HG02678 (cell line): Measurements from ENCODE around the gene IL2.

Source experiments
- ATAC-seq: cut with Tn5 transposase; IDR thresholded peaks from one replicate; pipeline ENCODE4 v1.9.1; 2021; ENCODE audit warnings: mild to moderate bottlenecking, moderate library complexity; ENCODE audit not compliant: unreplicated experiment

Gene IL2

DNA sequence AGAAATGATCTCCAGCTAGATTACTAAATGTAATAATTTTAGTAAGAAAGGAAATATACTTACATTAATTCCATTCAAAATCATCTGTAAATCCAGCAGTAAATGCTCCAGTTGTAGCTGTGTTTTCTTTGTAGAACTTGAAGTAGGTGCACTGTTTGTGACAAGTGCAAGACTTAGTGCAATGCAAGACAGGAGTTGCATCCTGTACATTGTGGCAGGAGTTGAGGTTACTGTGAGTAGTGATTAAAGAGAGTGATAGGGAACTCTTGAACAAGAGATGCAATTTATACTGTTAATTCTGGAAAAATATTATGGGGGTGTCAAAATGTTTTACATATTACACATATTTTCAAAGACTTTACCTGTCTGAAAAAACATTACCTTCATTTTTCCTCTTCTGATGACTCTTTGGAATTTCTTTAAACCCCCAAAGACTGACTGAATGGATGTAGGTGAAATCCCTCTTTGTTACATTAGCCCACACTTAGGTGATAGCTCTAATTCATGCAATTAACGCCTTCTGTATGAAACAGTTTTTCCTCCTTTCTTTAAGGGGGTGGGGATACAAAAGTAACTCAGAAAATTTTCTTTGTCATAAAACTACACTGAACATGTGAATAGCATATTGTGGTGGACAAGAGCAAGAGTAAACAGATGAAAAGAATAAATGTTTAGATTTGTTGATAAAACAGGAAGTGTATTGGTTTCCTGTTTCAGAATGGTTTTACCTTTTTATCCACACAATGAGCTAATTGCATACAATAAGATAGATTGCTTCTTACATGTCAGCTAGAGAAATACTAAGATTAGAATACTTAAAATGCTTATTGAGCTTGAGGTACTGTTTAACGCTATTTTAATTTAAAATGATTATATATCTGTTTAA is at the start of gene IL2:
Gene IL2 (minus strand): TSS at position 495 of the 886 bp plus-strand sequence. CDS start 285 bp downstream, at position 210.
- ATAC-seq = no peak

DNA sequence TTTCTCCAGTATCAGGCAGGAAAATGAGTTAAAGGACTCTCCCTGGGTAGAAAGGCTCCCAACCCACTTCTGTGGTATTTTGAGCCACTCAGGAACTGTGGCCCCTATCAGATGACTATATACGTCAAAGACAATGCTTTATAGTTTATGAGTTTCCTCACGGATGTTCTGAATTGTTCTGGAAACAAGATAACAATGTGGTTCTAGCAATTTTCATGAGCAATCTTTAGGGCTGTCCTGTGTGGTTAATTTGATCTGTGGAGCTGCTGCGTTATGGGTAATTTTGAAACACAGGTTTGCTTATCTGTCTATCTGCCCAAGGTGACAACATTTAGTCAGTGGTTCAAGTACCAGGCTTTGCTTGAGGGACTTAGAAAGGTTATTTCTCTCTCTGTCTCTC is 46.7 kb upstream of the IL2 start:
- no peak for ATAC-seq

DNA sequence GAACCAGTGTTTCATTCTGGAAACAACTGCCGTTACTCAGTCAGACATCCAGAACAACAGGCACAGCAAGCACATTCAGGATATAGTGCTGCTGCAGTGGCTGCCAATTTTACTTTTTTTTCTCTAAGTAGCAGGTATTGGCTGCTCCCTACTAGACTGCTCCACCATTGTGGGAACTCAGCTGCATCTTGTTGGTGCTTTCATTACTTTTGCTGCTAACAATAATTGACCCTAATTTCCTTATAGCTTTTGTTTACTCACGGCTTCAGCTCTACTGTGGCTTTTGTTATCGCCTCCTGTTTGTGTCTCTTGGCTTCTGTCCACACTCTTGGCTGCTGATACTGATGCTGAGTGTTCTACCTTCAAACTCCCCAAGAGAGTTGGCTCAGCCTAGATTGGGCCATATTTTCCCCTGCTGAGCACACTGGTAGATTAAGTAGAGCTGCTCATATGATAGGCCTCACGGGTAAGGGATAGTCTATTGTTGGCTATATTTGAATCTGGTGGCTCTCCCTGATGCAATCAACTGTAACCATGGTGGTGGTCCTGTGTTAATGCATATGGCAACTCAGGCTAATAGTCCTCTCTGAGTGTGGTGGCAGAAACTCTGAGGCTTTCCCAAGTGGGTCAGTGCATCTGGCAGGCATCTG is 44.5 kb upstream of the IL2 start:
- ATAC-seq = no peak

DNA sequence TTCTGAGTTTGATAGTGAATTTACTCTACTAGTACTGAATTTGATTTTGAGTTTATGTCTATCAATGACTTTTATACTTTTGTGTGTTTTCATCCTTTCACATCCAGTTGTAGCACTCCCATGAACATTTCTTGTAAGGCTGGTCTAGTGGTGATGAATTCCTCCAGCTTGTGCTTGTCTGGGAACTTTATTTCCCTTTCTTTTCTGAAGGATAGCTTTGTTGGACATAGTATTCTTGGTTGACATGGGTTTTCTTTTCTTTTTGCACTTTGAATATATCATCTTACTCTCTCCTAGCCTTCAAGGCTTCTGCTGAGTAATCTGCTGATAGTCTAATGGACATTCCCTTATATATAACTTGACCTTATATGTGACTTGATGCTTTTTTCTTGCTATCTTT is 32.5 kb upstream of the IL2 start:
- no peak for ATAC-seq

DNA sequence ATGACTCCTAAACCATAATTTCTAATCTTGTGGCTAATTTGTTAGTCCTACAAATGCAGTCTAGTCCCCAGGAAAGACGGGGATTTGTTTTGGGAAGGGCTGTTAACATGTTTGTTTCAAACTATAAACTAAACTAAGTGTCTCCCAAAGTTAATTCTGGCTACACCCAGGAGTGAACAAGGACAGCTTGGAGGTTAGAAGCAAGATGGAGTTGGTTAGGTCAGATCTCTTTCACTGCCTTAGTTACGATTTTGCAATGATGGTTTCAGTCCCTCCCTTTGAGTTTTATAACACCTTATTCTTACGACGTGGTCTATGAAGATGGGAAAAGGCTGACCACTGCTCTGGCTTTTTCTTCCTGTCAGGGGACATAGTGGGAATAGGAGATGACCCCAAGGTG is 27.0 kb upstream of the IL2 start:
- ATAC-seq = no peak

DNA sequence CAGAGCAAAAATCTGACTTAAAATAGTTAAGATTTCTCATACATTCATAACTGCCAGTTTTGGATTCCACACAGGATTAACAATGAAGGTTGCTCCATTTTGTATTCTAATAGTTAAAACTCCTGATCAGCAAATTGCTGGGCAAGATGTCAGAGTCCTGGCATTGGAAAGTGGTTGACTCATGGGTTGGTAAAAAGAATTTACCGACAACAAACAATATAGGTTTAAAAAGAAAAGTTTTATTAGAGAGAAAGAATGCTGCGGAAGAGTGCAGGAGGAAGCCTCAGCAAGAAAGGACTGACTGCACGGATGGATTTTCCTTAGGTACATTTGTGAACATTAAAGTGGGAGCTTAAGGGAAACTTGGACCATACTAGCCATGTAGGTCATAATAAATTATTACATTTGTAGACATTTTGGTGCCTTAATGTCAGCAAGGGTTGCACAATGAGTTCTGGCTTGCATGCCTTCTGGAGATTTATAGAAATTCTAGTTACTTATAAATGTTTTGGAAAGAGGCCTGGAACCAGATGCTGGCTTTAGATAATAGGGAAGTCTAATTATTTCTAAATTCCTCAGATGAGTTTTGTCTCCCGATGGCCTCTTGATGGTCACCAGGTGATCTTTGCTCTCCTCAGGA is 25.4 kb upstream of the IL2 start:
- no peak for ATAC-seq

DNA sequence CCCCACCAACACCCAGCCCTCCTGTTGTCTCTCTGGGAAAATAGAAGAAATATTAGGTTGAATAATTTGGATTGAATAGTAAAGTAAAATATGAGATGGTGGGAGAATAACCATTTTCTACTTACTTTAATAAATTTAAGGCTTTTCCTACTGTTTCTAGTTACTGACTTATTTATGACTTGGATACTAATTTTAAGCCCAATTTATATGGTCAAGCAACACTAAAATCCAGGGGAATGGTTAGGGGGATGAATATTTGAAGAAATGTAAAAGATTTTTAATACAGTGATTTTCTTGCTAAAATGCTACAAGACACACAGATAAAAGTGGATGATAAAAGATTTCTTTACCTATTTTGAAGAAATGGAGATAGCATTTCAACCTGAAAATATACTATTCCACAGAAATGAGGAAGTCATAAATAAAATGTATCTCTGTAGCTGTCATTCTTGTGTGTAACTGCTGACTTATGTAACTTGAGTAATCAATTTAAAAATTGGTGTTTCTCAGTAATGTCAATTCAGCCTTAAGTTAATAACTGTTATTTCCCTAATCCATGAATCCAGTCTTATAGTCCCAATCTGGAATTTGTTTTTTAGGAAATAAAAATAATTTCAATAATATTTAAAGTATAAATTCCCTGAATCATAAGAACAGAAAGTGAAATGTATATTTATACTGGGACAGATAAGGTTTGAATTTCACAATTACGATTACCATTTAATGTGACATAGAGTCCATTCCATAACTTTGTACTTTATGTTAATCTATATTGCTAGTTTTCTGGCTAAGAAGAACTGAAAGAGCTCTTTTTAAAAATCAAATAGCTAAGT is 24.3 kb upstream of the IL2 start:
- no peak for ATAC-seq

DNA sequence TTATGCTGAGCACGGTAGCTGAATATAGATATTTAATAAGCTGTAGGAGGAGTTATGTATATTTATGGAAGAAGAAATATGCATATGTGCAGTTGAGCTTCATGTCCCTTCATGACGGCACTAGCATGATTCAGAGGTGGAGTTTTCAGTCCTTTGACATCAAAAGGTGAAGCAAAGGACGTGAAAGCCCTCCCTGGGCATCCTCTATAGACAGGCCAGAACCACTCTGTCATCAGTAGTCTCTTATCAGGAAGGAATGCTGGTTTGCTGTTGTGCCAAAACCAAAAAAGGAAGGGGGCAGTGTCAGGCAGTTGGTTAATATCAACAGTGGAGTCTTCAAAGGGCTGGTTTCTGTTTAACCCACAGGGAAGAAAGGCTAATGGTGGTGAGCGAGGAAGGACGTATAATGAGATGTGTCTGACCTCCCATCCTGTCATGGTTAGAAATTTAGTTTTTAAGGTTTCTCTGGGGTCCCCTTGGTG is 23.5 kb upstream of the IL2 start:
- no peak for ATAC-seq

DNA sequence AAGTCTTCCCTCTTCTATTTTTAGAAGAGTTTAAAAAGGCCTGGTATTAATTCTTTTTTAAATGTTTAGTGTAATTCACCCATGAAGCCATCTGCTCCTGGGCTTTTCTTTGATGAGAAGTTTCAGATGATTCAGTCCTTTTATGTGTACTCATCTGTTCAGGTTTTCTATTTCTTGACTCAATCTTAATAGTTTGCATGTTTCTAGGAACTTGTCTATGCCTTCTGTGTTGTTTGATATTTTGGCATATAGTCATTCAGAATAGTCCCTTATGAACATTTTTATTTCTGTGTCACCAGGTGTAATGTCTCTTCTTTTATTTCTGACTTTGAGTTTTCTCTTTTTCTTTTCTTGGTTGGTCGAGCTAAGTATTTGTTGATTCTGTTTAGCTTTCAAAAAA is 20.2 kb upstream of the IL2 start:
- ATAC-seq = no peak

DNA sequence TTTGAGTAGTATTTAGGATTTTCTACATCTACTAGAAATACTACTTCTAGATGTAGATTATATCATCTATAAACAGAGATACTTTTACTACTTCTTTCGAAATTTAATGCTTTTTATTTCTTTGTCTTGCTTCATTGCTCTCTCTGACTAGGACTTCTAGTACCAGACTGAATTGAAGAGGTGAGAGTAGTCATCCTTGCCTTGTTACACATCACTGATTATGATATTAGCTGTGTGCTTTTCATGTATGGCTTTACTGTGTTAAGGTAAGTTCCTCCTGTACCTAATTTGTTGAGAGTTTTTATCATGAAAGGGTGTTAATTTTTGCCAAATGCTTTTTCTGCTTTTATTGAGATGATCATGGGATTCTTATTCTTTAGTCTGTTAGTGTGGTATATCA is 19.6 kb upstream of the IL2 start:
- no peak for ATAC-seq

DNA sequence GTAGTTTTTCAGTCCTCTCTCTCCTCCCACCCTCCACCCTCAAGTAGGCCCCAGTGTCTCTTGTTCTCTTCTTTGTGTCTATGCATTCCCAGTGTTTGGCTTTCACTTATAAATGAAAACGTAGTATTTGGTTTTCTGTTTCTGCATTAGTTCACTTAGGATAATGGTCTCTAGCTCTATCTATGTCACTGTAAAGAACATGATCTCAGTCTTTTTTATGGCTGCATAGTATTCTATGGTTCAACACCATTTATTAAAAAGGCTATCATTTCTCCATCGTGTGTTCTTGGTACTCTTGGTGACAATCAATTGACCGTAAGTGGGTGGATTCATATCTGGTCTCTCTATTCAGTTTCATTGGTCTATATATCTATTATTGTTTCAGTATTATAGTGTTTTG is 18.7 kb upstream of the IL2 start:
- ATAC-seq = no peak

DNA sequence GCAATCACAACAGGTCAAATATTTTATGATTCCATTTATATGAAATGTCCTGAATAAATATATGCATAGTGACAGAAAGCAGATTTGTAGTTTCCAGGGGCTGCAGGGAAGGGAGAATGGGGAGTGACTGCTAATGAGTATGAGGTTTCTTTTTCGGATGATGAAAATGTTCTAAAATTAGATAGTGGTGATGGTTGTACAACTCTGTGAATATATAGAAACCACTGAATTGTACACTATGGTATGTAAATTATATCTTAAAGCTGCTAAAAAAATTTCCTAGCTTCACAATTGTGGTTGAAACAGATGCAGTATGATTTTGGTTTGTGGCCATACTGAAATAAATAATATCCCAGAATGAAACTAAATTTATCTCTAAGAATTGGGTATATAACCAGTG is 12.9 kb upstream of the IL2 start:
- no peak for ATAC-seq

DNA sequence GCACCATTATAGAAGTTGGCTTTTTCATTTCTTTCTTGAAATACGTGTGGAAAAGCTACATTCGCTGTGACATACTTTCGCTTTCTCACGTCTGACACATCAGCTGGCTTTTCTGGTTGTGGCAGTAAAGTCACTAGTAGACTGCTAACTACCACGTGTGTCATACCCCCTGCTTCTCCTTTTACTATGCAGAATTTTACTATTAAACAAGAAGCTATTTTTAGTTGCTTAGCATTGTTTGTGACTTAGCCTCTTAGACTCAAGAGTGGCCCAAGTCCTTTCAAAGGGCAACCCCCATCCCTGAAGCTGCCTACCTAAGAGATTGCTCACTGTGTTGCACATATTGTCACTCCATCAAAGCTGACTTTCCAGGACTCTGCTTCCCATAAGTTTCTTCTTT is 2.1 kb upstream of the IL2 start:
- peak; percentile 81 for ATAC-seq

DNA sequence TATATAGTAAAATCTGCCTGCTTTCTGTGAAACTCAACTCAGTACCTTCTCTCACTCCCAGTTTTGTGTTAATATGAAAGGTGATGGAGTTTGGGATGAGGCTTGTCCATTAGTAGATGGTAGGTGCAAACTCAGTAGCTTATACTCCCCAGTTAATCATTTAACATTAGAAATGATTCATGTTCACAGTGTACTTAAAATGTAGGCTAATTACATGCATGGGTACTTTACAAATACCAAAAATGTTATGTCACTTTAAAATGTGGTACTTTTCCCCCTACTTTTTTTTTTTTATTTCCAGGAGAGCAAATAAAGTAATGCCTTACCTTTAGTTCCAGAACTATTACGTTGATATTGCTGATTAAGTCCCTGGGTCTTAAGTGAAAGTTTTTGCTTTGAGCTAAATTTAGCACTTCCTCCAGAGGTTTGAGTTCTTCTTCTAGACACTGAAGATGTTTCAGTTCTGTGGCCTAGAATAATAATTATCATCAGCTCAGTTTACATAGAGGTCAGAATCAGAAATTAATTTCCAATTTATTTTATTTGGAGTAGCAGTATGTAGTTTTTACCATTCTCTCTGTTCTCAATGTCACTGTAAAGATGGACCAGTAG is 3.0 kb downstream of the IL2 start:
- no peak for ATAC-seq

DNA sequence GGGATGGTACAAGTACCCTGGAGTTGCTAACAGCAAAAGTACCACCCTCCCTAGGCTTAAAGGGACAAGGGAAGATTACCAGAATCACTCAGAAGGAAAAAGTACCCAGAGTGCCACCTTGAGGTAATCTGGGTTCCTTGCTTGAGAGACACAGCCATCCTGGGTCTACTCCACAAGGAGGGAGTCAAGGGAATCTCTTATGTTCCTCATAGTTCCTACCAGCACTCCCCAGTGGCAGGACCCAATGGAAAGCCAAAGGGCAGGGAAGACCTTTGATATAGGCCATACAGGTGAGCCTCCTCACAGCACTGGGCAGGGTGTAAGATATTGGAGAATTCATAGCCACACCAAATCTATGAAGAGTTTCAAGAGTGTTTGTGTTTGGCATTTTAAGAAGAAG is 5.7 kb downstream of the IL2 start:
- no peak for ATAC-seq

DNA sequence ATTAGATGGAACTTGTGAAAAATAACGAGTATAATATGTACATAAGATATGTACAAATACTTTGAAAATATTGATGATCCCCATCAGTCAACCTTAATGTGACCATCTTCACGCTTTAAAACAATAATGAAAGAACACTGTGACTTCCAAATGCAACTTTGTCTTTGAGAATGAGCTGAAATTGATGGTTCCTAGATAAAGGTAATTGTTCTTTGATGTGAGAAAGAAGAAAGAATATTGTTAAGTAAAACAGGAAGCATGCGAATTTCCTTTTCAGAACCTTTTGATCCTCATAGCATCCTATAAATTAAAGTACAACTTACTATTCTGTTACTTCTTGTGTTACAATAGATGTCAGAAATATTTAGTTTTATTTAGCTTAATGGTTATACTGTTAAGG is 22.2 kb downstream of the IL2 start:
- no peak for ATAC-seq

DNA sequence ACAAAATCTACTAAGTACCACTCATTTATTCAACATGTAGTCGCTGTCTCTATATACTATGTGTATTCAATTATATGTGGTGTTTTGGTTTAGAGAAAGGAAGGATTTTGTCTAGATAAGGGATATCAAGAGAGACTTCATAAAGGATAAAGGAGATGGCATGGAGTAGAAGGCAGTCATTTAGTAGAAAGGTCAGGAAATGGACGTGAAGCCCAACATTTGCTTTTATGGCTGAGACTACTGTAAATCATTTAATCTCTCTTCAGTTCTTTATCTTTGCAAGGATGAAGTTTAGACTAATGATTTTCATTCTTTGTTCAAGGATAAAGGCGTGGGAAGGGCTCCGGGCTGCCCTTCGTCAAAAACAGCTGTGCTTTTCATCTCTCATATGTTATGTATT is 25.2 kb downstream of the IL2 start:
- no peak for ATAC-seq

DNA sequence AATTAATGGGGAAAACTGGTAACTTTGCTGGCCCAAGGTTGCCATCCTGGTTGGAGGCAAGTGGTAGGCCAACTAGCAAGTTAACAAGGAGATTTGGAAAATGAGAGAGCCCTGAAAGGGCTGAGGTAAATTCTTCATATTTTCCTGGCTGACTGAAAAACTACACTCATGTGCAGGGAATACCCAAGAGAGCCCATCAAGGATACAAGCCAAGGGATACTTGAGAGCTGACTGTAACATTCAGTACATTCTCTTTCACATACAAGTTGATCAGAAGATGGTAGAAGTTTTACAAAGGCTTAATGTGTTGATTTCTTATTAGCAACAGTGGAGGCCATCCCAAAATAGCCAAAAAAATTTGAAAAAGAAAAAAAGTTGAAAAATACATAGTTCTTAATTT is 33.3 kb downstream of the IL2 start:
- ATAC-seq = no peak

DNA sequence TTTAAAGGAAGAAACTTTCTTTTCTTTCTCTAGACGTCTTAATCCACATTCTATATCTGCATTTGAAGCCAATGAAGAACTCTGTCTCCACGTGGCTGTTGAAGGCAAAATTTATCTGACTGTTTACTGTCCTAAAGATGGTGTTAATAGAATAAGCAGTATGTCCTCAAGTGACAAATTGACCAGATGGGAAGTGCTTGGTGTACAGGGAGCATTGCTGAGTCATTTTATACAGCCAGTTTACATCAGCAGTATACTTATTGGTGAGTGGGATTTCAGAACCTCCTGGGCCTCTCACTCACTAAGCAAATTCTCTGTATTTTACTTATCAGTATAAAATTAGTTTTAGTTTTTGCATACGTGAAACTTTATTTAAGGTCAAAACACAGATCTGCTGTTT is 44.0 kb downstream of the IL2 start:
- ATAC-seq = no peak

DNA sequence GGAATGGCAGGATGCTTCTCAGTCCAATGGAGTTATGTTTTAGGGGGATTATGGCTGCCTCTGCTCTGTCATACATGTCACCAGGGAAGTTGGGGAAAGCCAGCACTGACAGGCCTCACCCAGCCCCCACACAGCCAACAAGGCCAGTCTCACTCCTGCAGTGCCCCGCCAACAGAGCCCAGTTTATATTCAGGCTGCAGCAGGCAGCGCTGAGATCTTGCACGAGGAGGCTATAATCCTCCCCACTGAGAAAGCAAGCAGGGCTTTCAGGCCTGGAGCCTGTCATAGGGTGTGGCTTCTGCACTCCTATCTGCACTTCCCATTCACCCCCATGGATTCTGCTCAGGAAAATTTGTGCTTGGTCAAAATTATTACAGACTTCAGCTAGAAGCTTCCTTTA is 52.7 kb downstream of the IL2 start:
- ATAC-seq = no peak
